PC-9 (cell line): ENCODE data around the gene KL. TPM values are rescaled to one million over a fixed set of nuclear protein-coding genes. Genes with fewer than 3 reads are reported as not detected.

Experiments
- BruUV-seq: library from RNA; stranded (reverse); fragments of 400-500 nt; replicated peaks from 2 replicates; lab custom pipeline; 2021; lab: Mats Ljungman, UMichigan
- CTCF ChIA-PET: fragments of 300-600 bp; sonication (Branson Sonifier 250); formaldehyde crosslinking; loops from one replicate; lab custom pipeline; 2022; ENCODE audit warnings: antibody characterized with exemption; lab: Charles Lee
- POLR2A ChIA-PET: fragments of 300-600 bp; sonication (Branson Sonifier 250); formaldehyde crosslinking; loops from one replicate; lab custom pipeline; 2022; ENCODE audit warnings: antibody characterized with exemption; ENCODE audit not compliant: unreplicated experiment; lab: Charles Lee
- DNase-seq, 2 experiments: peaks; one replicate each; pipeline versions ENCODE4 v3.0.0 to v3.0.0-alpha.2; 2015 to 2022; ENCODE audit warnings: mixed read lengths in 1 of 2
- H2AFZ ChIP-seq: fragments of 200-600 bp; sonication (generic); 2 replicates; pipeline ENCODE4 v1.8.1; 2017; ENCODE audit warnings: antibody characterized with exemption
- H3F3A ChIP-seq: fragments of 200-600 bp; sonication (generic); 2 replicates; pipeline ENCODE4 v1.8.1; 2017; ENCODE audit warnings: antibody characterized with exemption, mild to moderate bottlenecking, low read depth; ENCODE audit not compliant: insufficient read depth
- H3K27ac ChIP-seq: fragments of 200-600 bp; sonication (generic); 2 replicates; pipeline ENCODE4 v1.6.1; 2016; ENCODE audit warnings: mixed run types
- H3K27me3 ChIP-seq: fragments of 200-600 bp; sonication (generic); 2 replicates; pipeline ENCODE4 v1.6.1; 2016; ENCODE audit warnings: low read depth, mixed run types; ENCODE audit not compliant: insufficient read depth
- H3K36me3 ChIP-seq: fragments of 200-600 bp; sonication (generic); 2 replicates; pipeline ENCODE4 v1.6.1; 2016; ENCODE audit warnings: low read depth, mixed run types
- H3K4me1 ChIP-seq: fragments of 200-600 bp; sonication (generic); replicated peaks from 2 replicates; pipeline ENCODE4 v1.6.1; 2016; ENCODE audit warnings: mixed run types; ENCODE audit not compliant: insufficient read depth
- H3K4me2 ChIP-seq: fragments of 200-600 bp; sonication (generic); 2 replicates; pipeline ENCODE4 v1.6.1; 2017; ENCODE audit warnings: mixed run types
- H3K4me3 ChIP-seq: fragments of 200-600 bp; sonication (generic); 2 replicates; pipeline ENCODE4 v1.6.1; 2016; ENCODE audit warnings: mixed run types
- H3K79me2 ChIP-seq: fragments of 200-600 bp; sonication (generic); 2 replicates; pipeline ENCODE4 v1.6.1; 2017; ENCODE audit warnings: low read depth, mixed run types
- H3K9me2 ChIP-seq: fragments of 200-600 bp; sonication (generic); 2 replicates; pipeline ENCODE4 v1.8.1; 2017; ENCODE audit warnings: mild to moderate bottlenecking; ENCODE audit not compliant: insufficient read depth
- H3K9me3 ChIP-seq: fragments of 200-600 bp; sonication (generic); 2 replicates; pipeline ENCODE4 v1.8.1; 2016; ENCODE audit warnings: low read depth; ENCODE audit not compliant: insufficient read depth
- H4K20me1 ChIP-seq: fragments of 200-600 bp; sonication (generic); 2 replicates; pipeline ENCODE4 v1.8.1; 2017; ENCODE audit not compliant: insufficient read depth
- CTCF ChIP-seq: fragments of 200-600 bp; sonication (generic); conservative IDR thresholded peaks from 2 replicates; pipeline ENCODE4 v1.6.1; 2017; ENCODE audit warnings: mixed run types, antibody characterized with exemption, mild to moderate bottlenecking, moderate library complexity
- EZH2 ChIP-seq: fragments of 200-600 bp; sonication (generic); IDR thresholded peaks from 2 replicates; pipeline ENCODE4 v1.8.0; 2017; ENCODE audit warnings: antibody characterized with exemption, low read depth
- intact Hi-C: fragments of 100-400 bp; cut with micrococcal nuclease; formaldehyde crosslinking; loops from one replicate; pipeline ENCODE4 v1.10.0; 2022; ENCODE audit not compliant: unreplicated experiment
- total RNA-seq: library from RNA; stranded (reverse); gene quantifications from 2 replicates; pipeline ENCODE4 v1.2.3, GENCODE V29; 2021

The KL gene
- total RNA-seq, 1 experiment from 2014 or later: 1.4 TPM

DNA sequence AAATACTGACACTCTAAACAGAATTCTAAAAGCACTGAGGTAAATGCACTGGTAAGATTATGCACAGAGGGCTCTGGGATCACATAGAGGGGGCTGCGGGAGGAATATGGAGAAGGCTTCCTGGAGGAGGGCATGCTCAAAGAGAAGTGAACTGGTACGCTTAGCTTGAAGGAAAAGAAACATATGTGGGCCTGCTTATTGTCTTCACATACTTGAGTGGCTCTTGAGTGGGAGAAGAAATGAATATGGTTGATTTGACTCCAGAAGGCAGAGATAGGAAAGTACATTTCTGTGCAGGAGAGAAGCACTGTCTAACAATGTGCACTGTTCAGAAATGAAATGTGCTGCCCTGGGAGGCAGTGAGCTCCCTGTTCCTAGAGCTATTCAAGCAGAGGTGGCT, 91.1 kb downstream of the KL start:
- Histone ChIP-seq H3K9me3 (no peaks in the 10 kb centered on the region), H3K9me2 (no peaks in the 10 kb centered on the region; the same call in 1 of the 2 replicates), H4K20me1 (no peaks in the 10 kb centered on the region), H3K4me3 (no peak overlapping the region), H3K79me2 (no peaks in the 10 kb centered on the region), H3K4me1 (no peaks in the 10 kb centered on the region), H3K27ac (no peak overlapping the region), H3K27me3 (no peaks in the 10 kb centered on the region), H3K4me2 (no peak overlapping the region), H3K36me3 (peaks cover 14% of the 10 kb centered on the region), H2AFZ (no peak overlapping the region), H3F3A (peaks cover 2% of the 10 kb centered on the region)
- BruUV-seq: no TSS peak
- CTCF ChIA-PET: no interaction called here
- DNase-seq: no peak
- TF ChIP-seq EZH2 (no peak), CTCF (no peak)
- POLR2A ChIA-PET: no interaction called here
- intact Hi-C loops: no loop called here

- H3K4me3 ChIP-seq: no peak overlapping the region
- H2AFZ ChIP-seq: no peak overlapping the region
- peaks cover 14% of the 10 kb centered on the region for H3K36me3 ChIP-seq
- POLR2A ChIA-PET: no interaction called here
- no peaks in the 10 kb centered on the region for H3F3A ChIP-seq
- no peak overlapping the region for H3K4me2 ChIP-seq
- no peaks in the 10 kb centered on the region for H3K79me2 ChIP-seq
- H3K9me2 ChIP-seq: no peaks in the 10 kb centered on the region
- CTCF ChIA-PET: no interaction called here
- BruUV-seq: no TSS peak
- H4K20me1 ChIP-seq: no peaks in the 10 kb centered on the region
- H3K9me3 ChIP-seq: no peaks in the 10 kb centered on the region
- no peak overlapping the region for H3K27ac ChIP-seq
- intact Hi-C loops: no loop called here
- no peaks in the 10 kb centered on the region for H3K27me3 ChIP-seq
- DNase-seq: no peak
- TF ChIP-seq CTCF (no peak), EZH2 (no peak)
- H3K4me1 ChIP-seq: no peaks in the 10 kb centered on the region
These were observed 92.4 kb downstream of the KL start for GRCh38 chr13:33108620-33109019.

- ChIA-PET CTCF (no interaction called here), POLR2A (no interaction called here)
- H3F3A ChIP-seq: no peaks in the 10 kb centered on the region
- H3K79me2 ChIP-seq: no peaks in the 10 kb centered on the region
- H3K4me2 ChIP-seq: no peak overlapping the region
- DNase-seq: no peak
- no peaks in the 10 kb centered on the region for H3K4me1 ChIP-seq
- no peak overlapping the region for H3K4me3 ChIP-seq
- no peak for TF ChIP-seq CTCF
- no peaks in the 10 kb centered on the region for H4K20me1 ChIP-seq
- H3K27ac ChIP-seq: no peak overlapping the region
- no peaks in the 10 kb centered on the region for H3K27me3 ChIP-seq
- intact Hi-C loops: no loop called here
- H3K9me2 ChIP-seq: no peaks in the 10 kb centered on the region
- H3K36me3 ChIP-seq: peaks cover 14% of the 10 kb centered on the region
- H2AFZ ChIP-seq: no peak overlapping the region
- BruUV-seq: no TSS peak
- H3K9me3 ChIP-seq: no peaks in the 10 kb centered on the region
These were observed 93.1 kb downstream of the KL start for GRCh38 chr13:33109271-33109697.
